Keratinocyte (primary cell): ENCODE measurements around the gene SH2D5. TPM values are rescaled to one million over a fixed set of nuclear protein-coding genes. Genes with fewer than 3 reads are reported as not detected.
A peak's percentile ranks its signal among the peaks of the same experiment; 100 is the strongest.

ENCODE experiments used
- DNase-seq: peaks from one replicate; pipeline ENCODE4 v3.0.0-alpha.2; 2011; ENCODE audit warnings: low read depth, missing footprints, low spot score
- FAIRE-seq: peaks from 2 replicates; lab custom pipeline; 2011; peaks lifted over from hg19 to GRCh38; lab: Jason Lieb, UNC
- H2AFZ ChIP-seq: 2 replicates; pipeline ENCODE4 v1.6.0; 2012; ENCODE audit warnings: low read length, control low read depth, inconsistent platforms; ENCODE audit not compliant: control insufficient read depth
- H3K27ac ChIP-seq: 2 replicates; pipeline ENCODE4 v1.5.1; 2011; ENCODE audit warnings: low read length; ENCODE audit not compliant: control insufficient read depth, insufficient read depth
- H3K27me3 ChIP-seq: 3 replicates; pipeline ENCODE4 v1.6.0; 2011; ENCODE audit warnings: low read length; ENCODE audit not compliant: control insufficient read depth, insufficient read depth; ENCODE audit errors: extremely low read depth
- H3K36me3 ChIP-seq, 2 experiments: 2 replicates in 1 of 2; 3 replicates in 1 of 2; pipeline ENCODE4 v1.5.1; 2011; ENCODE audit warnings: low read length in 2 of 2, mild to moderate bottlenecking in 1 of 2; ENCODE audit not compliant: control insufficient read depth in 2 of 2, insufficient read depth in 2 of 2; ENCODE audit errors: extremely low read depth in 1 of 2
- H3K4me1 ChIP-seq: 3 replicates; pipeline ENCODE4 v1.5.1; 2011; ENCODE audit warnings: low read length; ENCODE audit not compliant: control insufficient read depth, insufficient read depth; ENCODE audit errors: extremely low read depth
- H3K4me2 ChIP-seq: 3 replicates; pipeline ENCODE4 v1.6.0; 2011; ENCODE audit warnings: low read depth, low read length; ENCODE audit not compliant: control insufficient read depth, insufficient read depth; ENCODE audit errors: extremely low read depth
- H3K4me3 ChIP-seq, 3 experiments: fragments of 200-600 bp in 1 of 3; sonication (generic) in 1 of 3; 2 replicates in 2 of 3; 3 replicates in 1 of 3; pipeline ENCODE4 v1.5.1; 2011 to 2016; ENCODE audit warnings: low read length in 3 of 3, mild to moderate bottlenecking in 3 of 3, control low read depth in 2 of 3, inconsistent platforms in 1 of 3, low read depth in 1 of 3, mixed read lengths in 1 of 3, mixed run types in 1 of 3, moderate library complexity in 1 of 3; ENCODE audit not compliant: control insufficient read depth in 2 of 3, insufficient read depth in 2 of 3; ENCODE audit errors: extremely low read depth in 1 of 3
- H3K79me2 ChIP-seq: 2 replicates; pipeline ENCODE4 v1.6.0; 2012; ENCODE audit warnings: low read length; ENCODE audit not compliant: control insufficient read depth, insufficient read depth
- H3K9ac ChIP-seq: 3 replicates; pipeline ENCODE4 v1.6.0; 2011; ENCODE audit warnings: low read length; ENCODE audit not compliant: control insufficient read depth, insufficient read depth; ENCODE audit errors: extremely low read depth
- H3K9me1 ChIP-seq: 3 replicates; pipeline ENCODE4 v1.6.0; 2011; ENCODE audit warnings: low read length; ENCODE audit not compliant: control insufficient read depth, insufficient read depth; ENCODE audit errors: extremely low read depth
- H3K9me3 ChIP-seq: 2 replicates; pipeline ENCODE4 v1.5.1; 2012; ENCODE audit warnings: low read depth, low read length; ENCODE audit not compliant: control insufficient read depth
- H4K20me1 ChIP-seq: 3 replicates; pipeline ENCODE4 v1.6.0; 2011; ENCODE audit warnings: low read length; ENCODE audit not compliant: control insufficient read depth, insufficient read depth; ENCODE audit errors: extremely low read depth
- EZH2 ChIP-seq: IDR thresholded peaks from one replicate; pipeline ENCODE4 v1.6.1; 2012; ENCODE audit warnings: inconsistent platforms, mild to moderate bottlenecking, low read length, moderate library complexity
- dilution Hi-C: fragments of 300-500 bp; cut with MboI; formaldehyde crosslinking; loops from one replicate; pipeline ENCODE4 v1.7.0; 2020; ENCODE audit warnings: low sequenced_read_pairs; ENCODE audit not compliant: extremely low pct_ligation_motif_present
- polyA plus RNA-seq, 5 experiments: library from polyadenylated mRNA; depleted of rRNA in 3 of 5; stranded (reverse) in 3 of 5; stranded (forward) in 1 of 5; unstranded in 1 of 5; fragments of >200 nt; gene quantifications; 1 replicate in 1 of 5; 2 replicates in 3 of 5; 3 replicates in 1 of 5; pipeline versions ENCODE4 v1.2.1 to v1.2.3, GENCODE V29; 2011 to 2012; ENCODE audit warnings: missing spikeins in 2 of 5, low read depth in 1 of 5, low replicate concordance in 1 of 5
- TF ChIP-seq, protein P1 (sequence below), 3 experiments: IDR thresholded peaks in 1 of 3; conservative IDR thresholded peaks in 1 of 3; optimal IDR thresholded peaks in 1 of 3; 2 replicates in 2 of 3; 3 replicates in 1 of 3; pipeline versions ENCODE3 to v1.5.1; 2011; ENCODE audit warnings: low read length in 3 of 3, mild to moderate bottlenecking in 3 of 3, moderate library complexity in 2 of 3, control low read depth in 1 of 3, inconsistent platforms in 1 of 3; ENCODE audit not compliant: insufficient read depth in 2 of 3; ENCODE audit errors: extremely low read depth in 1 of 3

SH2D5 gene
- polyA plus RNA-seq, 1 donor (not counting 4 experiments of a cell fraction or from before 2014, with no cell fraction given): 60.8 TPM

DNA sequence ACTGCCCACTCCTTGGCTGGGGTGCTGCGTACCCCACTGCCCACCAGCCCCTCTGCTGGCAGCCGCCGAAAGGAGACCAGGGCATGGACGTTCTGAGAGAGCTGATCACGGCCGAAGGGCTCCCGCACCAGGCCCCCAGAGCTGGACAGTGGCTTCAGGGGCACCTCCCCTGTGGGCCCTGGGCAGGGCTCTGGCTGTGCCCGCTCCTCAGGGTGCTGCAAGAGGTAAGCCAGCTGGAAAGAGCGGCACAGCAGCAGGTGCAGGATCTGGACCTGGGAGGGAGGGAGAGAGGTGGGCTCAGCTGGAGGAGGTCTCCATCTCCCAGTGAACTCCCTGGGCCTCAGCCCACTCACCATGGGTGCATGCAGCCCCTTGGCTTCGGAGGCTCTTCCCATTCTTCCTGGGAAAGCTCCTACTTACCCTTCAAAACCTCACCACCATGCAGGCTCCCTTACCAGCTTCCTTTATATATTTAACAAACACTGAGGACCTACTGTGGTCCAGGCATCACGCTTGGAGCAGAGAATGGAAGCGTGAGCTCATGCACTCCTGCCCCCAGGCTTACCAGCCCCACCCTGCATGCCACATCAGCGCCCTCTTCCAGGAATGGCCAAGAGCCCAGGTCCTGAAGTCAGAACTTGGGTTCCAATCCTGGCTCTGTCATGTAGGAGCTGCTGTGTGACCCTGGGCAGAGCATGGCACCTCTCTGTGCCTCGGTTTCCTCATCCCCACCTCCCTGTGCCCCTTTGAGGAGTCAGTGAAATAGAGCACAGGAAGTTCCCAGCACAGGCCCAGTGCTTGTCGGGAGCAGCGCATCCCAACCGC, 7.9 kb downstream of the SH2D5 start:
- dilution Hi-C loops: no loop called here
- H2AFZ ChIP-seq: no peak overlapping the region
- H3K27ac ChIP-seq: peak overlapping the region; percentile 67
- no peak overlapping the region for H3K4me2 ChIP-seq
- peaks cover 46% of the 10 kb centered on the region for H3K79me2 ChIP-seq
- H3K4me1 ChIP-seq: peaks cover 44% of the 10 kb centered on the region
- H3K4me3 ChIP-seq: no peak overlapping the region
- peaks cover 11% of the 10 kb centered on the region for H4K20me1 ChIP-seq
- peaks cover 9% of the 10 kb centered on the region for H3K9me1 ChIP-seq
- H3K27me3 ChIP-seq: no peaks in the 10 kb centered on the region
- DNase-seq (no peak), FAIRE-seq (no peak)
- peak overlapping the region; percentile 40 for H3K9ac ChIP-seq
- no peak for TF ChIP-seq EZH2
- TF ChIP-seq, protein P1, sequence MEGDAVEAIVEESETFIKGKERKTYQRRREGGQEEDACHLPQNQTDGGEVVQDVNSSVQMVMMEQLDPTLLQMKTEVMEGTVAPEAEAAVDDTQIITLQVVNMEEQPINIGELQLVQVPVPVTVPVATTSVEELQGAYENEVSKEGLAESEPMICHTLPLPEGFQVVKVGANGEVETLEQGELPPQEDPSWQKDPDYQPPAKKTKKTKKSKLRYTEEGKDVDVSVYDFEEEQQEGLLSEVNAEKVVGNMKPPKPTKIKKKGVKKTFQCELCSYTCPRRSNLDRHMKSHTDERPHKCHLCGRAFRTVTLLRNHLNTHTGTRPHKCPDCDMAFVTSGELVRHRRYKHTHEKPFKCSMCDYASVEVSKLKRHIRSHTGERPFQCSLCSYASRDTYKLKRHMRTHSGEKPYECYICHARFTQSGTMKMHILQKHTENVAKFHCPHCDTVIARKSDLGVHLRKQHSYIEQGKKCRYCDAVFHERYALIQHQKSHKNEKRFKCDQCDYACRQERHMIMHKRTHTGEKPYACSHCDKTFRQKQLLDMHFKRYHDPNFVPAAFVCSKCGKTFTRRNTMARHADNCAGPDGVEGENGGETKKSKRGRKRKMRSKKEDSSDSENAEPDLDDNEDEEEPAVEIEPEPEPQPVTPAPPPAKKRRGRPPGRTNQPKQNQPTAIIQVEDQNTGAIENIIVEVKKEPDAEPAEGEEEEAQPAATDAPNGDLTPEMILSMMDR (optimal IDR thresholded peaks at IDR 0.05 in 1 of 3, IDR thresholded peaks at IDR 0.05 in 1 of 3, conservative IDR thresholded peaks at IDR 0.05 in 1 of 3; ENCODE audit: extremely low read depth in 1 of 3, insufficient read depth in 2 of 3, low read length in 3 of 3): no peak
- H3K36me3 ChIP-seq: peaks cover 47 to 77% of the 10 kb centered on the region in 2 experiments
- H3K9me3 ChIP-seq: peaks cover 2% of the 10 kb centered on the region

GRCh38 chr1:20723537-20724363, 8.8 kb downstream of the SH2D5 start:
- FAIRE-seq (no peak), DNase-seq (no peak)
- H3K4me1 ChIP-seq: peaks cover 36% of the 10 kb centered on the region
- H3K27me3 ChIP-seq: no peaks in the 10 kb centered on the region
- no peak overlapping the region for H3K4me2 ChIP-seq
- dilution Hi-C loops: no loop called here
- H2AFZ ChIP-seq: no peak overlapping the region
- peaks cover 38% of the 10 kb centered on the region for H3K79me2 ChIP-seq
- peaks cover 9% of the 10 kb centered on the region for H3K9me1 ChIP-seq
- H3K4me3 ChIP-seq: no peak overlapping the region
- no peak overlapping the region for H3K27ac ChIP-seq
- H4K20me1 ChIP-seq: peaks cover 11% of the 10 kb centered on the region
- no peak overlapping the region for H3K9ac ChIP-seq
- peaks cover 2% of the 10 kb centered on the region for H3K9me3 ChIP-seq
- no peak for TF ChIP-seq EZH2
- TF ChIP-seq, protein P1 (optimal IDR thresholded peaks at IDR 0.05 in 1 of 3, IDR thresholded peaks at IDR 0.05 in 1 of 3, conservative IDR thresholded peaks at IDR 0.05 in 1 of 3; ENCODE audit: extremely low read depth in 1 of 3, insufficient read depth in 2 of 3, low read length in 3 of 3): no peak
- H3K36me3 ChIP-seq: peaks cover 46 to 72% of the 10 kb centered on the region in 2 experiments
